Gastrocnemius medialis (tissue), 4 donors: ENCODE results near the gene PEX6. TPM values are rescaled to one million over a fixed set of nuclear protein-coding genes. Genes with fewer than 3 reads are reported as not detected.

Source experiments
- ATAC-seq, 2 donors: fragments of 150-250 bp; one replicate each; pipeline ENCODE4 v1.9.1; 2016
- DNase-seq, 2 donors: peaks; one replicate each; pipeline ENCODE4 v3.0.0-alpha.2; 2019
- H3K27ac ChIP-seq, 4 donors: fragments of 200-600 bp; sonication (generic); 1 replicate in 1 of 4; 2 replicates in 3 of 4; pipeline ENCODE4 v1.5.1; 2016 to 2018; ENCODE audit warnings: mild to moderate bottlenecking in 2 of 4, moderate library complexity in 1 of 4
- H3K27me3 ChIP-seq, 3 donors: fragments of 200-600 bp; sonication (generic) in 2 of 3; 1 replicate in 1 of 3; 2 replicates in 2 of 3; pipeline versions ENCODE4 v1.5.1 to v1.6.0; 2016 to 2019; ENCODE audit warnings: mild to moderate bottlenecking in 1 of 3, moderate library complexity in 1 of 3
- H3K36me3 ChIP-seq, 2 donors: fragments of 200-600 bp; sonication (generic) in 1 of 2; one replicate each; pipeline ENCODE4 v1.5.1; 2017 to 2018
- H3K4me1 ChIP-seq, 2 donors: fragments of 200-600 bp; sonication (generic) in 1 of 2; one replicate each; pipeline ENCODE4 v1.5.1; 2016 to 2017; ENCODE audit warnings: mild to moderate bottlenecking in 2 of 2
- H3K4me3 ChIP-seq, 4 donors: fragments of 200-600 bp; sonication (generic) in 3 of 4; 1 replicate in 1 of 4; 2 replicates in 3 of 4; pipeline ENCODE4 v1.5.1; 2016 to 2019; ENCODE audit warnings: mild to moderate bottlenecking in 2 of 4
- H3K9me3 ChIP-seq, 3 donors: fragments of 200-600 bp; sonication (generic) in 2 of 3; 1 replicate in 1 of 3; 2 replicates in 2 of 3; pipeline ENCODE4 v1.5.1; 2016 to 2019
- CTCF ChIP-seq, 5 experiments: fragments of 450-650 bp in 3 of 5; fragments of 200-600 bp in 2 of 5; sonication (generic) in 2 of 5; IDR thresholded peaks in 4 of 5; conservative IDR thresholded peaks in 1 of 5; 1 replicate in 4 of 5; 2 replicates in 1 of 5; pipeline ENCODE4 v1.5.1; 2016 to 2019; ENCODE audit warnings: antibody characterized with exemption in 5 of 5, mild to moderate bottlenecking in 3 of 5, moderate library complexity in 3 of 5
- POLR2A ChIP-seq, 2 donors: fragments of 450-650 bp; IDR thresholded peaks; one replicate each; pipeline ENCODE4 v1.6.1; 2017; ENCODE audit warnings: antibody characterized with exemption in 2 of 2, mild to moderate bottlenecking in 2 of 2, moderate library complexity in 2 of 2
- in situ Hi-C, 4 donors: fragments of 200-750 bp; cut with MboI; loops; one replicate each; pipeline versions ENCODE4 v1.15.0 to v1.8.0; 2017; ENCODE audit warnings: low sequenced_read_pairs in 4 of 4
- intact Hi-C: fragments of 100-400 bp; cut with DNase I; formaldehyde crosslinking; loops from one replicate; pipeline ENCODE4 v1.15.1; 2023; ENCODE audit warnings: low total_unique reads
- total RNA-seq, 4 donors: library from RNA; depleted of rRNA; stranded (reverse); fragments of >200 nt; gene quantifications; one replicate each; pipeline versions ENCODE4 v1.1.0 to v1.2.3, GENCODE V29; 2016

Gene PEX6
- total RNA-seq, 4 donors from 2014 or later = 7.4 to 45.1 (median 12.6) TPM

- in situ Hi-C loops (no loop called here), intact Hi-C loops (loop anchor here (2.0 kb wide), 1 partner anchor 28 kb away; no protein-coding TSS in a partner anchor)
- DNase-seq (no peak), ATAC-seq (no peak)
- H3K4me3 ChIP-seq = no peak overlapping the region
- no peak overlapping the region for H3K27ac ChIP-seq
- H3K9me3 ChIP-seq = no peaks in the 10 kb centered on the region
- no peaks in the 10 kb centered on the region for H3K27me3 ChIP-seq
- H3K36me3 ChIP-seq = peaks cover 0 to 21% of the 10 kb centered on the region in 2 donors
- TF ChIP-seq POLR2A (IDR thresholded peaks at IDR 0.05) (no peak), CTCF (IDR thresholded peaks at IDR 0.05 in 4 of 5, conservative IDR thresholded peaks at IDR 0.05 in 1 of 5) (no peak)
- H3K4me1 ChIP-seq = no peaks in the 10 kb centered on the region
Observed at GRCh38 chr6:42938987-42939809, 39.8 kb downstream of the PEX6 start.

- Histone ChIP-seq H3K36me3 (peaks cover 0 to 24% of the 10 kb centered on the region in 2 donors), H3K27ac (no peak overlapping the region), H3K27me3 (no peaks in the 10 kb centered on the region), H3K4me1 (no peaks in the 10 kb centered on the region), H3K4me3 (no peak overlapping the region), H3K9me3 (no peaks in the 10 kb centered on the region)
- ATAC-seq (no peak), DNase-seq (no peak)
- TF ChIP-seq CTCF (IDR thresholded peaks at IDR 0.05 in 4 of 5, conservative IDR thresholded peaks at IDR 0.05 in 1 of 5) (no peak), POLR2A (IDR thresholded peaks at IDR 0.05) (no peak)
- in situ Hi-C loops = no loop called here
- intact Hi-C loops = loop anchor here (2.0 kb wide), 1 partner anchor 28 kb away; no protein-coding TSS in a partner anchor
Observed at GRCh38 chr6:42938428-42938796, 40.6 kb downstream of the PEX6 start.

GRCh38 chr6:42937548-42938427, 41.2 kb downstream of the PEX6 start:
- no peak for TF ChIP-seq POLR2A (IDR thresholded peaks at IDR 0.05)
- TF ChIP-seq CTCF (IDR thresholded peaks at IDR 0.05 in 4 of 5, conservative IDR thresholded peaks at IDR 0.05 in 1 of 5) = no peak
- ATAC-seq = no peak
- no peaks in the 10 kb centered on the region for H3K27me3 ChIP-seq
- no peak overlapping the region for H3K27ac ChIP-seq
- no peak for DNase-seq
- no peak overlapping the region for H3K4me3 ChIP-seq
- no peaks in the 10 kb centered on the region for H3K9me3 ChIP-seq
- H3K36me3 ChIP-seq = peaks cover 0 to 24% of the 10 kb centered on the region in 2 donors
- intact Hi-C loops (loop anchor here (2.0 kb wide), 1 partner anchor 27 kb away; no protein-coding TSS in a partner anchor), in situ Hi-C loops (no loop called here)
- H3K4me1 ChIP-seq = no peaks in the 10 kb centered on the region

- H3K27ac ChIP-seq = no peak overlapping the region
- H3K27me3 ChIP-seq = no peaks in the 10 kb centered on the region
- ATAC-seq (no peak), DNase-seq (no peak)
- no peaks in the 10 kb centered on the region for H3K4me1 ChIP-seq
- in situ Hi-C loops = no loop called here
- intact Hi-C loops = no loop called here
- peaks cover 0 to 24% of the 10 kb centered on the region in 2 donors for H3K36me3 ChIP-seq
- no peak overlapping the region for H3K4me3 ChIP-seq
- TF ChIP-seq CTCF (IDR thresholded peaks at IDR 0.05 in 4 of 5, conservative IDR thresholded peaks at IDR 0.05 in 1 of 5) (no peak), POLR2A (IDR thresholded peaks at IDR 0.05) (no peak)
- no peaks in the 10 kb centered on the region for H3K9me3 ChIP-seq
Observed at GRCh38 chr6:42936398-42936797, 42.6 kb downstream of the PEX6 start.
